B cell (primary cell): Measurements from ENCODE around the gene SLC1A2. TPM values are rescaled to one million over a fixed set of nuclear protein-coding genes. Genes with fewer than 3 reads are reported as not detected.

Source experiments
- ATAC-seq: fragments of 200-7000 bp; cut with Tn5 transposase; one replicate; pipeline ENCODE4 v1.10.0; 2021; ENCODE audit warnings: low read depth, mild to moderate bottlenecking, moderate number of reproducible peaks, moderate library complexity
- CTCF ChIA-PET: fragments of 350-600 bp; sonication (Branson Sonifier 250); formaldehyde crosslinking; loops from one replicate; lab custom pipeline; 2021; ENCODE audit warnings: antibody characterized with exemption, inconsistent platforms; lab: Charles Lee
- POLR2A ChIA-PET: fragments of 350-600 bp; sonication (Branson Sonifier 250); formaldehyde crosslinking; loops from one replicate; lab custom pipeline; 2021; ENCODE audit warnings: antibody characterized with exemption; lab: Charles Lee
- DNase-seq: peaks from one replicate; pipeline ENCODE4 v3.0.0; 2013
- H2AFZ ChIP-seq: 2 replicates; pipeline ENCODE4 v1.6.1; 2012; ENCODE audit warnings: mild to moderate bottlenecking, low read depth, low read length; ENCODE audit not compliant: insufficient read depth, poor library complexity, severe bottlenecking
- H3K27ac ChIP-seq, 2 donors: 1 replicate in 1 of 2; 2 replicates in 1 of 2; pipeline ENCODE4 v1.5.1; 2012 to 2013; ENCODE audit warnings: low read length in 2 of 2, mild to moderate bottlenecking in 2 of 2, moderate library complexity in 1 of 2
- H3K27me3 ChIP-seq, 4 experiments: fragments of 200-600 bp in 1 of 4; sonication (generic) in 1 of 4; replicated peaks in 1 of 4; 1 replicate in 2 of 4; 2 replicates in 2 of 4; pipeline versions ENCODE4 v1.6.1 to v1.7.0; 2013 to 2016; ENCODE audit warnings: low read length in 3 of 4, mild to moderate bottlenecking in 2 of 4, mixed read lengths in 1 of 4, moderate library complexity in 1 of 4; ENCODE audit not compliant: insufficient read depth in 4 of 4, control insufficient read depth in 3 of 4; ENCODE audit errors: control extremely low read depth in 1 of 4
- H3K36me3 ChIP-seq, 2 experiments: replicated peaks in 1 of 2; 1 replicate in 1 of 2; 2 replicates in 1 of 2; pipeline versions ENCODE4 v1.6.1 to v1.7.1; 2013; ENCODE audit warnings: low read length in 1 of 2; ENCODE audit not compliant: insufficient read depth in 2 of 2, control insufficient read depth in 1 of 2; ENCODE audit errors: control extremely low read depth in 1 of 2, extremely low read depth in 1 of 2
- H3K4me1 ChIP-seq, 2 donors: fragments of 200-600 bp in 1 of 2; sonication (generic) in 1 of 2; 1 replicate in 1 of 2; 2 replicates in 1 of 2; pipeline versions ENCODE4 v1.5.1 to v1.6.1; 2013 to 2017; ENCODE audit warnings: low read length in 2 of 2; ENCODE audit not compliant: control insufficient read depth in 2 of 2, insufficient read depth in 2 of 2
- H3K4me2 ChIP-seq: replicated peaks from 2 replicates; pipeline ENCODE3; 2012; ENCODE audit warnings: mild to moderate bottlenecking, low read depth, low read length; ENCODE audit not compliant: poor library complexity, severe bottlenecking
- H3K4me3 ChIP-seq, 5 experiments: fragments of 200-600 bp in 1 of 5; sonication (generic) in 1 of 5; 1 replicate in 3 of 5; 2 replicates in 2 of 5; pipeline versions ENCODE4 v1.5.1 to v1.7.0; 2011 to 2016; ENCODE audit warnings: low read length in 4 of 5, mild to moderate bottlenecking in 4 of 5, low read depth in 2 of 5, control low read depth in 1 of 5, moderate library complexity in 1 of 5; ENCODE audit not compliant: insufficient read depth in 1 of 5; ENCODE audit errors: control extremely low read depth in 1 of 5, extremely low read depth in 1 of 5
- H3K79me2 ChIP-seq: fragments of 200-600 bp; sonication (generic); one replicate; pipeline ENCODE4 v1.6.0; 2016; ENCODE audit warnings: low read length; ENCODE audit not compliant: control insufficient read depth, insufficient read depth
- H3K9ac ChIP-seq: fragments of 200-600 bp; sonication (generic); 2 replicates; pipeline ENCODE4 v1.6.1; 2017; ENCODE audit warnings: mild to moderate bottlenecking, low read length, moderate library complexity
- H3K9me3 ChIP-seq, 3 donors: one replicate each; pipeline versions ENCODE4 v1.6.1 to v1.7.1; 2013; ENCODE audit warnings: low read length in 2 of 3; ENCODE audit not compliant: control insufficient read depth in 2 of 3, insufficient read depth in 1 of 3; ENCODE audit errors: control extremely low read depth in 1 of 3
- H4K20me1 ChIP-seq: 2 replicates; pipeline ENCODE4 v1.6.0; 2012; ENCODE audit warnings: mild to moderate bottlenecking, low read length; ENCODE audit not compliant: insufficient read depth, control insufficient read depth, poor library complexity, severe bottlenecking
- H3K27ac Mint-ChIP-seq: one replicate; pipeline ENCODE4 v1.8.0; 2021; ENCODE audit warnings: mixed read lengths
- H3K27me3 Mint-ChIP-seq: one replicate; pipeline ENCODE4 v1.8.0; 2021; ENCODE audit warnings: mixed read lengths
- H3K4me1 Mint-ChIP-seq: one replicate; pipeline ENCODE4 v1.8.0; 2021; ENCODE audit warnings: mixed read lengths
- H3K4me3 Mint-ChIP-seq: one replicate; pipeline ENCODE4 v1.8.0; 2021; ENCODE audit warnings: mixed read lengths
- H3K9me3 Mint-ChIP-seq: one replicate; pipeline ENCODE4 v1.8.0; 2022; ENCODE audit warnings: mixed read lengths; ENCODE audit not compliant: insufficient read depth
- CTCF ChIP-seq: fragments of 200-600 bp; IDR thresholded peaks from one replicate; pipeline ENCODE4 v1.8.0; 2022; ENCODE audit warnings: antibody characterized with exemption, mild to moderate bottlenecking
- EZH2 ChIP-seq: IDR thresholded peaks from 2 replicates; pipeline ENCODE4 v1.6.1; 2012; ENCODE audit warnings: borderline replicate concordance, low read depth, mild to moderate bottlenecking, moderate library complexity, low read length; ENCODE audit not compliant: insufficient read depth, poor library complexity, severe bottlenecking
- whole genome bisulfite sequencing: methylation state at CpG from one replicate; pipeline ENCODE4 v1.1.5; 2013; ENCODE audit warnings: missing lambda C conversion rate; ENCODE audit not compliant: insufficient coverage; 5-methylcytosine and 5-hydroxymethylcytosine counted together
- intact Hi-C: fragments of 100-400 bp; cut with micrococcal nuclease; formaldehyde crosslinking; loops from one replicate; pipeline ENCODE4 v1.10.0; 2022
- polyA plus RNA-seq: library from polyadenylated mRNA; depleted of rRNA; stranded (reverse); fragments of >200 nt; gene quantifications from 2 replicates; pipeline ENCODE4 v1.2.3, GENCODE V29; 2012
- total RNA-seq, 2 donors: library from RNA; stranded (reverse); fragments of 120-200 nt in 1 of 2; gene quantifications; 1 replicate in 1 of 2; 2 replicates in 1 of 2; pipeline versions ENCODE4 v1.2.3 to v1.2.4, GENCODE V29; 2013 to 2022

SLC1A2 gene
- total and polyA plus RNA-seq, 2 donors (not counting 1 experiment from before 2014, with no cell fraction given): not detected

- ChIA-PET CTCF (no interaction called here), POLR2A (no interaction called here)
- Histone ChIP-seq H3K4me1 (peaks cover 1 to 3% of the 10 kb centered on the region in 2 donors), H3K27me3 (no peaks in the 10 kb centered on the region), H3K4me3 (no peak overlapping the region), H3K36me3 (no peaks in the 10 kb centered on the region), H3K9ac (no peak overlapping the region), H3K27ac (no peak overlapping the region), H4K20me1 (no peaks in the 10 kb centered on the region), H3K79me2 (no peaks in the 10 kb centered on the region), H3K9me3 (no peaks in the 10 kb centered on the region), H3K4me2 (no peak overlapping the region), H2AFZ (no peak overlapping the region)
- peak; percentile 16 for DNase-seq
- WGBS: 50% methylated on average over 2 of the region's 2 CpGs
- intact Hi-C loops: no loop called here
- no peaks in the 10 kb centered on the region for H3K27me3 Mint-ChIP-seq
- TF ChIP-seq CTCF (no peak), EZH2 (no peak)
- no peak for ATAC-seq
- no peak overlapping the region for H3K4me3 Mint-ChIP-seq
- peaks cover 12% of the 10 kb centered on the region for H3K4me1 Mint-ChIP-seq
- H3K27ac Mint-ChIP-seq: no peak overlapping the region
- no peaks in the 10 kb centered on the region for H3K9me3 Mint-ChIP-seq
Measured at GRCh38 chr11:35277827-35278226, 141.5 kb downstream of the SLC1A2 start.

- ChIA-PET CTCF (no interaction called here), POLR2A (no interaction called here)
- Histone ChIP-seq H3K79me2 (no peaks in the 10 kb centered on the region), H3K36me3 (no peaks in the 10 kb centered on the region), H2AFZ (no peak overlapping the region), H3K27ac (no peak overlapping the region), H3K4me2 (no peak overlapping the region), H4K20me1 (no peaks in the 10 kb centered on the region), H3K27me3 (no peaks in the 10 kb centered on the region), H3K4me3 (no peak overlapping the region), H3K9ac (no peak overlapping the region), H3K4me1 (peaks cover 14% of the 10 kb centered on the region in 2 donors), H3K9me3 (no peaks in the 10 kb centered on the region)
- no CpG with 5 or more reads among the region's 2 CpGs for WGBS
- Mint-ChIP-seq H3K9me3 (no peaks in the 10 kb centered on the region), H3K27ac (no peak overlapping the region), H3K4me3 (no peak overlapping the region), H3K4me1 (peaks cover 24% of the 10 kb centered on the region), H3K27me3 (no peaks in the 10 kb centered on the region)
- TF ChIP-seq EZH2 (no peak), CTCF (no peak)
- intact Hi-C loops: no loop called here
- DNase-seq (no peak), ATAC-seq (no peak)
Measured at GRCh38 chr11:35276396-35277145, 142.8 kb downstream of the SLC1A2 start.
